Mucosa of rectum (tissue), 2 donors: ENCODE measurements around the gene TUFT1.
"Not testable (repeated sequence)": the region's sequence is repeated elsewhere in the genome, so short reads cannot be mapped to it uniquely, and the experiment has no call there.

Source experiments
- H3K27ac ChIP-seq, 2 donors: one replicate each; pipeline ENCODE4 v1.7.0; 2013; ENCODE audit warnings: inconsistent platforms in 2 of 2, low read depth in 2 of 2, low read length in 2 of 2
- H3K27me3 ChIP-seq, 2 donors: one replicate each; pipeline ENCODE4 v1.7.0; 2013; ENCODE audit warnings: low read length in 2 of 2; ENCODE audit not compliant: control insufficient read depth in 2 of 2, insufficient read depth in 2 of 2
- H3K36me3 ChIP-seq, 2 donors: one replicate each; pipeline ENCODE4 v1.7.0; 2013; ENCODE audit warnings: low read length in 2 of 2; ENCODE audit not compliant: control insufficient read depth in 2 of 2, insufficient read depth in 2 of 2
- H3K4me1 ChIP-seq, 2 donors: one replicate each; pipeline ENCODE4 v1.7.0; 2013; ENCODE audit warnings: low read length in 2 of 2, mild to moderate bottlenecking in 1 of 2; ENCODE audit not compliant: control insufficient read depth in 2 of 2, insufficient read depth in 2 of 2
- H3K4me3 ChIP-seq, 2 donors: one replicate each; pipeline ENCODE4 v1.7.0; 2013; ENCODE audit warnings: low read length in 2 of 2
- H3K9ac ChIP-seq, 2 donors: one replicate each; pipeline ENCODE4 v1.7.0; 2013; ENCODE audit warnings: low read length in 2 of 2, low read depth in 1 of 2, mild to moderate bottlenecking in 1 of 2
- H3K9me3 ChIP-seq, 2 donors: one replicate each; pipeline ENCODE4 v1.7.0; 2013; ENCODE audit warnings: low read length in 2 of 2; ENCODE audit not compliant: control insufficient read depth in 2 of 2
- donor health status: healthy.
- donor health status: Normal muscosa, but diverticular disease.

Gene TUFT1

GRCh38 chr1:151590961-151591360 is 50.9 kb downstream of the TUFT1 start:
- H3K4me3 ChIP-seq = no peak overlapping the region
- H3K36me3 ChIP-seq = no peaks in the 10 kb centered on the region
- peaks cover 0 to 3% of the 10 kb centered on the region in 2 donors for H3K9me3 ChIP-seq
- H3K27me3 ChIP-seq = no peaks in the 10 kb centered on the region
- H3K4me1 ChIP-seq = peaks cover 1 to 5% of the 10 kb centered on the region in 2 donors
- no peak overlapping the region for H3K27ac ChIP-seq
- H3K9ac ChIP-seq = no peak overlapping the region

DNA sequence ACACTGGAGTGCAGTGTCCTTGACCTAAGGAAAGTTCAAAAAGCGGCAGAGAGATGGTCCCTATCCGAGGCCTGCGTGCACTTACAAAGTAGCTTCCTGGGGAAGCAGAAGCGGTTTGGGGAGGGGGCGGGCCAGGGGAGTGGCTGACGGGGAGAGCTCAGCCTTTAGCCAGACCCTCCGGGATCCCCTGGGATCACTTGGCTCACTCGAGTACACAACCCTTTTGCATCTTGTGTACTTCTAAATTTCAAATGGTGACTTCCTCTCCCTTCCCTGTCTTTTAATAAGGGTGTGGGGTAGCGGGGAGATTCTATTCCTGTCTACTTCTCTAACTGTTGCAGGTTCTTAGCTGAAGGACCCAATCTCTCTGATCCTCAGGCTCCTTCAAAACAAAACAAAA is 53.6 kb downstream of the TUFT1 start:
- Histone ChIP-seq H3K4me1 (peaks cover 0 to 5% of the 10 kb centered on the region in 2 donors), H3K9me3 (peaks cover 0 to 3% of the 10 kb centered on the region in 2 donors), H3K4me3 (peak overlapping the region in 1 of 2 donors; percentile 56), H3K9ac (peak overlapping the region in 1 of 2 donors; percentile 24), H3K27ac (no peak overlapping the region), H3K36me3 (no peaks in the 10 kb centered on the region), H3K27me3 (no peaks in the 10 kb centered on the region)

GRCh38 chr1:151594143-151594625 is 54.1 kb downstream of the TUFT1 start:
- no peaks in the 10 kb centered on the region for H3K36me3 ChIP-seq
- H3K4me3 ChIP-seq = peak overlapping the region in 1 of 2 donors; percentile 56
- H3K9ac ChIP-seq = peak overlapping the region in 1 of 2 donors; percentile 24

DNA sequence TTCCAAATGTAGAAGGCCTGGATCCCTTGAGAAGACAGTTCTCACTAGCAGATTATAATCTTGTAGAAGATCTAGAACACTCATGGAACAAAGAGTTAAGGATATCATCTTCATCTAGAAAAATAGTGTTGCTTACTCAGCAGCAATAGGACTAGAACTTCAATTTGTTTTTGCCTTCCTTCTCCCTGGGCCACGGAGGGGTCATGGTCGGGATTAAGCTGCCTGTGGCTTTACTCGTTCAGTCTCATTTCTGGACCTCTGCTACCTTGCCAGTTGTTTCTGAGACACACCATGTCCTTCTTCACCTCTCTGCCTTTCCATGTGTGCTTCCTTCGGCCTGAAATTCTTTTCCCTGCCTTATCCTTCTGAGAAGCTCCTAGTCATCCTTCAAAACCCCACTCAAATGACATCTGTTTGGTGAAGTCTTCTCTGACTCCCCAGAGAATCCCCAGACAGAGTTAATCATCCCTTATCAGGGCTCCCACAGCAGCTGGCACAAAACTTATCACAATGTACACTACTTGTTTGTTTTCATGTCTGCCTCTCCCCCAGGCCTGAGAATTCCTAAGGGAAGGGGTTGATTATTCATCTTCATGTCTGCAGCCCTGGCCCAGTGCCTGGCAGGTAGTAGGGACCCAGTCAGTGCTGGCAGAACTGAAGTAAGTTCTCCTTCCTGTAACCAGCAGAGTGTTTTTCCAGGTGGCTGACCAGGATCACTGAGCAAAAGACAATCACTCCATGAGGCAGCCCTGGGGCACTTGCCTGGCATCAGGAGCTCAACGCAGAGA is 56.3 kb downstream of the TUFT1 start:
- Histone ChIP-seq H3K27ac (no peak overlapping the region), H3K27me3 (no peaks in the 10 kb centered on the region), H3K4me3 (no peak overlapping the region), H3K9ac (no peak overlapping the region), H3K4me1 (peaks cover 0 to 5% of the 10 kb centered on the region in 2 donors), H3K36me3 (no peaks in the 10 kb centered on the region), H3K9me3 (no peaks in the 10 kb centered on the region)

More at GRCh38 chr1:151594143-151594625, 54.1 kb downstream of the TUFT1 start:
- Histone ChIP-seq H3K4me1 (peaks cover 0 to 5% of the 10 kb centered on the region in 2 donors), H3K27me3 (no peaks in the 10 kb centered on the region), H3K27ac (no peak overlapping the region), H3K9me3 (peaks cover 0 to 3% of the 10 kb centered on the region in 2 donors)

DNA sequence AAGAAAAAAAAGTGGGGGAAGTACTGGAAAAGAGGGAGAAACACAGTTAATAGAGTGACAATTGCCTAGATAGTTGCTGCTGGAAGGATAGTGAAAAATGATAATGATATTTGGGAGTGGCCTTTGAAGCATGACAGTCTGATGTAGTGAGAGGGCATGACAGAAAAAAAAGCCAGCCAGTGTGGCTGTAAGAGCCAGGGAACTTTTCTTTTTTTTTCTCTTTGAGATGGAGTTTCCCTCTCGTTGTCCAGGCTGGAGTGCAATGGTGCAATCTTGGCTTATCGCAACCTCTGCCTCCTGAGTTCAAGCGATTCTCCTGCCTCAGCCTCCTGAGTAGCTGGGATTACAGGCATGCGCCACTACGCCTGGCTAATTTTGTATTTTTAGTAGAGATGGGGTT is 62.4 kb downstream of the TUFT1 start:
- H3K9me3 ChIP-seq, H3K27ac ChIP-seq, H3K4me3 ChIP-seq, H3K4me1 ChIP-seq, H3K9ac ChIP-seq, H3K27me3 ChIP-seq, H3K36me3 ChIP-seq: not testable (repeated sequence)

GRCh38 chr1:151604291-151604690 is 64.2 kb downstream of the TUFT1 start:
- H3K4me1 ChIP-seq = peaks cover 0 to 8% of the 10 kb centered on the region in 2 donors
- no peaks in the 10 kb centered on the region for H3K27me3 ChIP-seq
- no peaks in the 10 kb centered on the region for H3K36me3 ChIP-seq
- no peak overlapping the region for H3K27ac ChIP-seq
- no peaks in the 10 kb centered on the region for H3K9me3 ChIP-seq
- H3K4me3 ChIP-seq = no peak overlapping the region
- H3K9ac ChIP-seq = no peak overlapping the region

DNA sequence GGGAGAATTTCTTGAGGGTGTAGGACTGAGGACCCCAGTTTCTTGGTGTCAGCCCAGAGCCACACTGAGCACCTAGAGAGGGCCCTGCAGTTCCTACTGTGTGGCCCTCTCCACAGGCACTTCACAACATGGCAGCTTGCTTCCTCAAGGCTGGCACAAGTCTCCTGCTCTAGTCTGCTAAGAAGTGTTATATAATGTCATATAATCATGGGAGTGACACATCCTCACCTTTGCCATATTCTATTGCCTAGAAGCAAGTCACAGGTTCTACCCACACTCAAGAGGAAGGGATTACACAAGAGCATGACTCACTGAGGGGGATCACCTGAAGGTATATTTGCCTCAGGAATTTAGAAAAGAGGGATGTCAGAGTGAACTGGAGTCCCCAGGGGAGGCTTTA is 66.3 kb downstream of the TUFT1 start:
- peak overlapping the region; percentile 74 to 75 for H3K27ac ChIP-seq
- no peaks in the 10 kb centered on the region for H3K9me3 ChIP-seq
- no peak overlapping the region for H3K4me3 ChIP-seq
- no peaks in the 10 kb centered on the region for H3K36me3 ChIP-seq
- H3K9ac ChIP-seq = no peak overlapping the region
- H3K27me3 ChIP-seq = no peaks in the 10 kb centered on the region
- H3K4me1 ChIP-seq = peaks cover 2 to 9% of the 10 kb centered on the region in 2 donors

DNA sequence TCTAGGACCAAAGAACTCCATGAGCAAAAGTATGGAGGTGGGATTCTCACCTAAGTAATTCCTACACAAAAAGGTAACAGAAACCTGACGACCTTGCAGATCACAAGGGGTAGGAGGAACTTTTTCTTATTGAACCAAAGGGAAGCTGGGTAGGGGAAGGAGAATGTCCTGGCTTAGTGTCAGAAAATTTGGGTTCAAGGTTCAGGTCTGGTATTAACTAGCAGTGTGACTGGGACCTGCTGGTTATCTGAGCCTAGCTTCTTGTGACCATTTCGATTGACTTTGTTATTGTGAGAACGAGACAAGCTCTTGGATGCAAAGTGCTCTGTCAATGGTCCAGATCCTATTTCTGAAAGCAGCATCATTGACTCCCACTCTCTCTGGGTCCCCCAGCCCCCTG is 66.7 kb downstream of the TUFT1 start:
- peaks cover 5 to 12% of the 10 kb centered on the region in 2 donors for H3K4me1 ChIP-seq
- H3K27ac ChIP-seq = peak overlapping the region in 1 of 2 donors; percentile 18
- H3K27me3 ChIP-seq = no peaks in the 10 kb centered on the region
- no peaks in the 10 kb centered on the region for H3K9me3 ChIP-seq
- H3K9ac ChIP-seq = no peak overlapping the region
- no peaks in the 10 kb centered on the region for H3K36me3 ChIP-seq
- H3K4me3 ChIP-seq = no peak overlapping the region

DNA sequence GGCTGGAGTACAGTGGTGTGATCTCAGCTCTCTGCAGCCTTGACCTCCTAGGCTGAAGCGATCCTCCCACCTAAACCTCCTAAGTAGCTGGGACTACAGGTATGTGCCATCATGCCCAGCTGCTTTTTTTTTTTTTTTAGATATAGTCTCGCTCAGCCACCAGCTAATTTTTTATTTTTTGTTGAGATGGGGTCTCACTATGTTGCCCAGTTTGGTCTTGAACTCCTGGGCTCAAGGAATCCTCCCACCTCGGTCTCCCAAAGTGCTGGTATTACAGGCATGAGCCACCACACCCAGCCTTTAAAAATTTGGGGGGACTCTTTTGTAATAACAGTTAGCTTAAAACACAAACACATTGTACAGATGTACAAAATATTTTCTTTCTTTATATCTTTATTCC is 70.0 kb downstream of the TUFT1 start:
- H3K36me3 ChIP-seq = no peaks in the 10 kb centered on the region
- no peak overlapping the region for H3K4me3 ChIP-seq
- H3K27me3 ChIP-seq = no peaks in the 10 kb centered on the region
- peaks cover 10 to 17% of the 10 kb centered on the region in 2 donors for H3K4me1 ChIP-seq
- H3K27ac ChIP-seq = no peak overlapping the region
- H3K9ac ChIP-seq = no peak overlapping the region
- no peaks in the 10 kb centered on the region for H3K9me3 ChIP-seq

- peak overlapping the region in 1 of 2 donors; percentile 87 for H3K9ac ChIP-seq
Measured at GRCh38 chr1:151611288-151611790, 71.2 kb downstream of the TUFT1 start.

More at GRCh38 chr1:151611288-151611790, 71.2 kb downstream of the TUFT1 start:
- peak overlapping the region; percentile 79 to 82 for H3K27ac ChIP-seq
- peaks cover 10 to 17% of the 10 kb centered on the region in 2 donors for H3K4me1 ChIP-seq
- no peaks in the 10 kb centered on the region for H3K36me3 ChIP-seq
- no peaks in the 10 kb centered on the region for H3K9me3 ChIP-seq
- peak overlapping the region; percentile 78 to 79 for H3K4me3 ChIP-seq
- H3K27me3 ChIP-seq = no peaks in the 10 kb centered on the region
